B cell (primary cell): ENCODE measurements around the gene NPAS3. TPM values are rescaled to one million over a fixed set of nuclear protein-coding genes. Genes with fewer than 3 reads are reported as not detected.

Source experiments
- ATAC-seq: fragments of 200-7000 bp; cut with Tn5 transposase; one replicate; pipeline ENCODE4 v1.10.0; 2021; ENCODE audit warnings: low read depth, mild to moderate bottlenecking, moderate number of reproducible peaks, moderate library complexity
- CTCF ChIA-PET: fragments of 350-600 bp; sonication (Branson Sonifier 250); formaldehyde crosslinking; loops from one replicate; lab custom pipeline; 2021; ENCODE audit warnings: antibody characterized with exemption, inconsistent platforms; lab: Charles Lee
- POLR2A ChIA-PET: fragments of 350-600 bp; sonication (Branson Sonifier 250); formaldehyde crosslinking; loops from one replicate; lab custom pipeline; 2021; ENCODE audit warnings: antibody characterized with exemption; lab: Charles Lee
- DNase-seq: peaks from one replicate; pipeline ENCODE4 v3.0.0; 2013
- H2AFZ ChIP-seq: 2 replicates; pipeline ENCODE4 v1.6.1; 2012; ENCODE audit warnings: mild to moderate bottlenecking, low read depth, low read length; ENCODE audit not compliant: insufficient read depth, poor library complexity, severe bottlenecking
- H3K27ac ChIP-seq, 2 donors: 1 replicate in 1 of 2; 2 replicates in 1 of 2; pipeline ENCODE4 v1.5.1; 2012 to 2013; ENCODE audit warnings: low read length in 2 of 2, mild to moderate bottlenecking in 2 of 2, moderate library complexity in 1 of 2
- H3K27me3 ChIP-seq, 4 experiments: fragments of 200-600 bp in 1 of 4; sonication (generic) in 1 of 4; replicated peaks in 1 of 4; 1 replicate in 2 of 4; 2 replicates in 2 of 4; pipeline versions ENCODE4 v1.6.1 to v1.7.0; 2013 to 2016; ENCODE audit warnings: low read length in 3 of 4, mild to moderate bottlenecking in 2 of 4, mixed read lengths in 1 of 4, moderate library complexity in 1 of 4; ENCODE audit not compliant: insufficient read depth in 4 of 4, control insufficient read depth in 3 of 4; ENCODE audit errors: control extremely low read depth in 1 of 4
- H3K36me3 ChIP-seq, 2 experiments: replicated peaks in 1 of 2; 1 replicate in 1 of 2; 2 replicates in 1 of 2; pipeline versions ENCODE4 v1.6.1 to v1.7.1; 2013; ENCODE audit warnings: low read length in 1 of 2; ENCODE audit not compliant: insufficient read depth in 2 of 2, control insufficient read depth in 1 of 2; ENCODE audit errors: control extremely low read depth in 1 of 2, extremely low read depth in 1 of 2
- H3K4me1 ChIP-seq, 2 donors: fragments of 200-600 bp in 1 of 2; sonication (generic) in 1 of 2; 1 replicate in 1 of 2; 2 replicates in 1 of 2; pipeline versions ENCODE4 v1.5.1 to v1.6.1; 2013 to 2017; ENCODE audit warnings: low read length in 2 of 2; ENCODE audit not compliant: control insufficient read depth in 2 of 2, insufficient read depth in 2 of 2
- H3K4me2 ChIP-seq: replicated peaks from 2 replicates; pipeline ENCODE3; 2012; ENCODE audit warnings: mild to moderate bottlenecking, low read depth, low read length; ENCODE audit not compliant: poor library complexity, severe bottlenecking
- H3K4me3 ChIP-seq, 5 experiments: fragments of 200-600 bp in 1 of 5; sonication (generic) in 1 of 5; 1 replicate in 3 of 5; 2 replicates in 2 of 5; pipeline versions ENCODE4 v1.5.1 to v1.7.0; 2011 to 2016; ENCODE audit warnings: low read length in 4 of 5, mild to moderate bottlenecking in 4 of 5, low read depth in 2 of 5, control low read depth in 1 of 5, moderate library complexity in 1 of 5; ENCODE audit not compliant: insufficient read depth in 1 of 5; ENCODE audit errors: control extremely low read depth in 1 of 5, extremely low read depth in 1 of 5
- H3K79me2 ChIP-seq: fragments of 200-600 bp; sonication (generic); one replicate; pipeline ENCODE4 v1.6.0; 2016; ENCODE audit warnings: low read length; ENCODE audit not compliant: control insufficient read depth, insufficient read depth
- H3K9ac ChIP-seq: fragments of 200-600 bp; sonication (generic); 2 replicates; pipeline ENCODE4 v1.6.1; 2017; ENCODE audit warnings: mild to moderate bottlenecking, low read length, moderate library complexity
- H3K9me3 ChIP-seq, 3 donors: one replicate each; pipeline versions ENCODE4 v1.6.1 to v1.7.1; 2013; ENCODE audit warnings: low read length in 2 of 3; ENCODE audit not compliant: control insufficient read depth in 2 of 3, insufficient read depth in 1 of 3; ENCODE audit errors: control extremely low read depth in 1 of 3
- H4K20me1 ChIP-seq: 2 replicates; pipeline ENCODE4 v1.6.0; 2012; ENCODE audit warnings: mild to moderate bottlenecking, low read length; ENCODE audit not compliant: insufficient read depth, control insufficient read depth, poor library complexity, severe bottlenecking
- H3K27ac Mint-ChIP-seq: one replicate; pipeline ENCODE4 v1.8.0; 2021; ENCODE audit warnings: mixed read lengths
- H3K27me3 Mint-ChIP-seq: one replicate; pipeline ENCODE4 v1.8.0; 2021; ENCODE audit warnings: mixed read lengths
- H3K4me1 Mint-ChIP-seq: one replicate; pipeline ENCODE4 v1.8.0; 2021; ENCODE audit warnings: mixed read lengths
- H3K4me3 Mint-ChIP-seq: one replicate; pipeline ENCODE4 v1.8.0; 2021; ENCODE audit warnings: mixed read lengths
- H3K9me3 Mint-ChIP-seq: one replicate; pipeline ENCODE4 v1.8.0; 2022; ENCODE audit warnings: mixed read lengths; ENCODE audit not compliant: insufficient read depth
- CTCF ChIP-seq: fragments of 200-600 bp; IDR thresholded peaks from one replicate; pipeline ENCODE4 v1.8.0; 2022; ENCODE audit warnings: antibody characterized with exemption, mild to moderate bottlenecking
- EZH2 ChIP-seq: IDR thresholded peaks from 2 replicates; pipeline ENCODE4 v1.6.1; 2012; ENCODE audit warnings: borderline replicate concordance, low read depth, mild to moderate bottlenecking, moderate library complexity, low read length; ENCODE audit not compliant: insufficient read depth, poor library complexity, severe bottlenecking
- WGBS: methylation state at CpG from one replicate; pipeline ENCODE4 v1.1.5; 2013; ENCODE audit warnings: missing lambda C conversion rate; ENCODE audit not compliant: insufficient coverage; 5-methylcytosine and 5-hydroxymethylcytosine counted together
- intact Hi-C: fragments of 100-400 bp; cut with micrococcal nuclease; formaldehyde crosslinking; loops from one replicate; pipeline ENCODE4 v1.10.0; 2022
- polyA plus RNA-seq: library from polyadenylated mRNA; depleted of rRNA; stranded (reverse); fragments of >200 nt; gene quantifications from 2 replicates; pipeline ENCODE4 v1.2.3, GENCODE V29; 2012
- total RNA-seq, 2 donors: library from RNA; stranded (reverse); fragments of 120-200 nt in 1 of 2; gene quantifications; 1 replicate in 1 of 2; 2 replicates in 1 of 2; pipeline versions ENCODE4 v1.2.3 to v1.2.4, GENCODE V29; 2013 to 2022

NPAS3 gene
- total and polyA plus RNA-seq, 2 donors (not counting 1 experiment from before 2014, with no cell fraction given): not detected

- Histone ChIP-seq H3K4me2 (no peak overlapping the region), H3K9me3 (no peaks in the 10 kb centered on the region), H4K20me1 (no peaks in the 10 kb centered on the region), H3K27me3 (no peaks in the 10 kb centered on the region), H3K36me3 (no peaks in the 10 kb centered on the region), H3K4me3 (no peak overlapping the region), H2AFZ (no peak overlapping the region), H3K79me2 (no peaks in the 10 kb centered on the region), H3K27ac (no peak overlapping the region), H3K4me1 (no peaks in the 10 kb centered on the region), H3K9ac (no peak overlapping the region)
- ChIA-PET POLR2A (no interaction called here), CTCF (no interaction called here)
- peaks cover 3% of the 10 kb centered on the region for H3K9me3 Mint-ChIP-seq
- no peaks in the 10 kb centered on the region for H3K27me3 Mint-ChIP-seq
- TF ChIP-seq EZH2 (no peak), CTCF (no peak)
- intact Hi-C loops: no loop called here
- DNase-seq (no peak), ATAC-seq (no peak)
- WGBS: 100% methylated on average over 1 of the region's 9 CpGs
- no peaks in the 10 kb centered on the region for H3K4me1 Mint-ChIP-seq
- H3K4me3 Mint-ChIP-seq: no peak overlapping the region
- no peak overlapping the region for H3K27ac Mint-ChIP-seq
Observed at GRCh38 chr14:33508126-33509062, 569.7 kb downstream of the NPAS3 start.

GRCh38 chr14:33509454-33509853 is 570.8 kb downstream of the NPAS3 start:
- Mint-ChIP-seq H3K4me3 (no peak overlapping the region), H3K27me3 (no peaks in the 10 kb centered on the region), H3K9me3 (peaks cover 3% of the 10 kb centered on the region), H3K27ac (no peak overlapping the region), H3K4me1 (no peaks in the 10 kb centered on the region)
- Histone ChIP-seq H3K9ac (no peak overlapping the region), H3K27me3 (no peaks in the 10 kb centered on the region), H3K79me2 (no peaks in the 10 kb centered on the region), H3K4me1 (no peaks in the 10 kb centered on the region), H3K4me3 (no peak overlapping the region), H3K27ac (no peak overlapping the region), H3K36me3 (no peaks in the 10 kb centered on the region), H3K4me2 (no peak overlapping the region), H3K9me3 (no peaks in the 10 kb centered on the region), H2AFZ (no peak overlapping the region), H4K20me1 (no peaks in the 10 kb centered on the region)
- ChIA-PET POLR2A (no interaction called here), CTCF (no interaction called here)
- DNase-seq (no peak), ATAC-seq (no peak)
- intact Hi-C loops: no loop called here
- TF ChIP-seq CTCF: no peak
- no peak for TF ChIP-seq EZH2
- 88% methylated on average over 3 of the region's 3 CpGs for WGBS
